T47D (cell line): ENCODE measurements around the gene CDK18.

Source experiments
- DNase-seq, 2 experiments: peaks; one replicate each; pipeline versions ENCODE4 v3.0.0 to v3.0.0-alpha.2; 2011 to 2012; ENCODE audit warnings: low read depth in 1 of 2, low spot score in 1 of 2
- JUND ChIP-seq: IDR thresholded peaks from 2 replicates; pipeline ENCODE4 v1.6.1; 2012; ENCODE audit warnings: low read depth
- in situ Hi-C: cut with HindIII; loops from 2 replicates; pipeline ENCODE4 v1.10.0; 2016; ENCODE audit warnings: low sequenced_read_pairs, low pct_unique_long_range_greater_than_20kb

Gene CDK18

DNA sequence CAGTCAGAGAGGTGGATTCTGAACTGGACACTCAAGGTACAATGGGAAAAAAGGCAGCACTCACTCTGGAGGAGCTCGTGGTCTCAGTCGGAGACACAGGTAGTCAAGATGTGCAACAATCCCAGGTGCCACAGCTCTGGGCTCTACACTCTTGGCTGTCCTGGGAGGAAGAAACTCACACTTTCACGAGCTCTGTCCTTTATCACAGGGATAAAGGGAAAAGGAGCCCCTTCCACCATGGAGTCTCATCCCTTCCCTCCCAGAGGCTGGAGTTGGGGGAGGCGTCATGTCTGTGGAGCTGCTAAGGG, 20.3 kb downstream of the CDK18 start:
- DNase-seq, result no peak
- no peak for TF ChIP-seq JUND
- in situ Hi-C loops, result no loop called here

GRCh38 chr1:205525495-205526285, 21.2 kb downstream of the CDK18 start:
- DNase-seq, result no peak
- in situ Hi-C loops, result no loop called here
- TF ChIP-seq JUND, result no peak

DNA sequence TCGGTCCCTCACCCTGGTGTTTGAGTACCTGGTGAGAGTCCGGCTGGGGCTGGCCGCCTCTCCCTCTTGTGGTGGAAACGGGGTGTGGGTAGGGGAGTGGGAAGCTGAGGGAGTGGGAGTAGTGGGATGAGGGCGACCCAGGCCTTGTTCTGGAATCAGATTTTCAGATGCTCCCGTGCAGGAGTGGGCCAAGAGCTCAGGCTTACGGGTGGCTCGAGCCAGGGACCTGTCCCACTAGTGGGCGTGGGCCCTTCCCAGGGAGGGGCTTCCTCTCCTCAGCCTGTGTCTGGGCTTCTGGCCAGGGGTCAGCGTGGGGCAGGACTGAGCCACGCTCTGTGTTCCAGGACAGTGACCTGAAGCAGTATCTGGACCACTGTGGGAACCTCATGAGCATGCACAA, 22.0 kb downstream of the CDK18 start:
- in situ Hi-C loops, result no loop called here
- no peak for DNase-seq
- no peak for TF ChIP-seq JUND

DNA sequence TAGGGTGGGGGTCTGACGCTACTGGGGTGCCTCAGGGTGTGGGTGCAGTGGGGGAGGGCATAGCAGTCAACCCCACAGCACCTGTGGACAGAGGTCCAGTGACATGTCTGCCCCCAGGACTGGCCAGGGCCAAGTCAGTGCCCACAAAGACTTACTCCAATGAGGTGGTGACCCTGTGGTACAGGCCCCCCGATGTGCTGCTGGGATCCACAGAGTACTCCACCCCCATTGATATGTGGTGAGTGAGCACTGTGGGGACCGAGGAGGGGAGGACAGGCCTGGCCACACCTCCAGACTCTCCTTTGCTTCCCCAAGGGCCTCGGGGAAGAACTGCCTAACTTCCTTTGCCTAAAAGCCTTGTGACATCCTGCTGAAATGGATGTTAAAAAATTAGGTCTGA, 23.5 kb downstream of the CDK18 start:
- no peak for TF ChIP-seq JUND
- DNase-seq, result no peak
- in situ Hi-C loops, result no loop called here

GRCh38 chr1:205528446-205528886, 24.0 kb downstream of the CDK18 start:
- in situ Hi-C loops, result no loop called here

GRCh38 chr1:205528887-205529825, 24.7 kb downstream of the CDK18 start:
- peak; percentile 80 to 90 for DNase-seq
- in situ Hi-C loops, result no loop called here
- TF ChIP-seq JUND, result no peak

More at GRCh38 chr1:205528446-205528886, 24.0 kb downstream of the CDK18 start:
- no peak for DNase-seq
- no peak for TF ChIP-seq JUND

DNA sequence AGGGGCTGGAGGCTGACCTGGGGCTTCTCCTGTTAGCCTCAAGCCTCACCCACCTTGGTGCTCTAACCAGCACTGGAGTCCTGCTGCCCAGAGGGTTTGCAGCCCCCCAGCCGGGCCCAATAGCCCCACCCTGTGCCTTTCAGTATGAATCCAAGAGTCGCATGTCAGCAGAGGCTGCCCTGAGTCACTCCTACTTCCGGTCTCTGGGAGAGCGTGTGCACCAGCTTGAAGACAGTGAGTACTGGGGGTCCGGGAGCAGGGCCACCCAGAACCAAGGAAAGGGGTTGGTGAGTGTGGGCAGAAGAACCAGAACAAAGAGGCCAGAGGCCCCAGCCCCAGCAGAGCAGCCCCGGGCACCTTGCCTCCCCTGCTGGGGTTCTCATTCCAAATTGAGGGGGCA, 25.6 kb downstream of the CDK18 start:
- no peak for DNase-seq
- no peak for TF ChIP-seq JUND
- in situ Hi-C loops, result no loop called here

DNA sequence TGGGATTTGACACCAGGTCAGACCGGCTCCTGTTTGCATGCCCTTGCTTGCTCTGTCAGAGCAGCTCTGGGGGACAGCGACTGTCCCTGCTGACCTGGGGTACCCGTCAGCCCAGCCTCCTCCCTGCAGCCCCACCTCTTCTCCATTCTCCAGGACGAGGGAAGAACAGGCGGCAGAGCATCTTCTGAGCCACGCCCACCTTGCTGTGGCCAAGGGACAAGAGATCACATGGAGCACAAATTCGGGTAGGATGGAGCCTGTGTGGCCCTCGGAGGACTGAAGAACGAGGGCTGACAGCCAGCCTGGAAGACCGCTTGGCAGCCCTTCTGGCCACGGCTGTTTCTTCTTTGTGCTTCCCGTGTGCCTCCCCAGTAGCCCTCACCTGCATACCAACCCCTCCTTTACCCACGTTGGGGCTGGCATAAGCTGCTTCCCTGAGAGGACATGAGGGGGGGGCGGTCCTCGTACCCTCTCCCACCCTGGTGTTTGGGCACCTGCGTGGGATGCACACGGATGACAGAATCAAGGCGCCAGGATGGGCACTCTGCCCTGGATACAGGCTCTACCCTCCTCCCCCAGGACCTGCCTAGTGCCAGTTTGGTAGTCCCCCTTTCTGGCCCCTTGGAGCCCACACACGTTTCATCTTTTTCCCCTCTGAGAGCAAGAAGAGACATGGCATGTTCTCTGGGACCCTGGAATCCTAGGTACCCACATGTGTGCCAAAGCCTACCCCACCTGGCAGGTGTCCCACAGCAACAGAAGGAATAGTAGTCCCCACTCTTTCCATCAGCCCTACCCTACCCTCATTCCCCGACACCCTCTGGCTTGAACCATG, 26.9 kb downstream of the CDK18 start:
- no peak for TF ChIP-seq JUND
- no peak for DNase-seq
- in situ Hi-C loops, result no loop called here

GRCh38 chr1:205532026-205532898, 27.8 kb downstream of the CDK18 start:
- in situ Hi-C loops, result no loop called here
- no peak for TF ChIP-seq JUND
- no peak for DNase-seq

- DNase-seq, result no peak
- in situ Hi-C loops, result no loop called here
- no peak for TF ChIP-seq JUND
These were observed 28.7 kb downstream of the CDK18 start for GRCh38 chr1:205532996-205533735.

DNA sequence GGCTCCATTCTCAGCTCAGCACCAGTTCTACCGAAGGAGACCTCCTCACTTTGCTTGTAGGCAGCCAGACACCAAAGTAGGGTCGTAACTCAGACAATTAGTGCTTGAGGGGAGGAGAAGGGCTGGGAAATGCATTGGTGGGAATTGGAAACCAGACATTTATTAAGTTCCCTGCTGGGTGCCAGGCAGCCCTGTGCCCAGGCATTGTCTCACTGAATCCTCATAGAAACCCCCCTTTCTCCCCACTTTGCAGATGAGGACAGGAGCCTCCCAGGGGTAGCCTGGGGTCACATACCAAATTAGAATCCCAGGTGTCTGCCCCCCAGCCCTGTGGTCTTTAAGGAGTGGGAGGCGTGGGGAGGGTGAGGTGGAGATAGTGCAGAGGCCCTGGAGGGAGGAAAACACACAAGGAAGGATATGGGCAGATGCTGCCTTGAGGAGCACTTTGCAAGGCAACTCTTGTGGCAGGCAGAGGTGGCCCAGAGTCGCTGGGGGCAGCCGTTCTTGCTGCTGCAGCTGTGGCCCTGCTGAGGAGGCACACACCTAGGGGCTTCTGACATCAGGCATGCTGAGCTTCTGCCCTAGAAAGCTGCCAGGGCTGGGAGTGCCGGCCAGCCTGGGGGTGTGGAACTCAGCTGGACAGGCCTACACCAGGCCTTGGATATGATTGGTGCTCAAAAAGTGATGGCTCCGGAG, 29.4 kb downstream of the CDK18 start:
- in situ Hi-C loops, result no loop called here
- TF ChIP-seq JUND, result no peak
- DNase-seq, result no peak
